Middle frontal gyrus (tissue), 1 donor: Measurements from ENCODE around the gene RAD51AP1.

Experiments used
- DNase-seq: peaks from one replicate; pipeline ENCODE4 v3.0.0-alpha.2; 2015; ENCODE audit warnings: low spot score; ENCODE audit errors: extremely low spot score

The RAD51AP1 gene

GRCh38 chr12:4545195-4545594 is 6.5 kb downstream of the RAD51AP1 start:
- no peak for DNase-seq

DNA sequence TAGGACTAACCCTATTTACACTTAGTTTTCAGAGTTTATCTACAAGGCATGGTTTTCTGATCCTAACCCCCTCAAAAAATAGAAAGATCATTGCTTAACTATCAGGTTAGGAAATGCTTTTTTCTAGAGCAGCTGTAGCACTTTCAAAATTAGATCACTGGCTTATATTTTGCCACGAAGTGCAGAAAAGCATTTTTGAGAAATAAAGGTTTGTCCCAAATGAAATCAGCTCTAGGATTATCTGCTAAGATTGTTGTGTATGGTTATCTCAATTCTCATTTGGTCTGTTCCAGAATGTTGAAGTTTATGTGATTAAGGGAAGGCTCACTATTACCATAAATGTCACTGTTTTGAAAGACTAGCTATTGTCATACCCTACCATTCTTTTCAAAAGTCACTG is 13.5 kb downstream of the RAD51AP1 start:
- no peak for DNase-seq

- no peak for DNase-seq
Observed at GRCh38 chr12:4553943-4554342, 15.3 kb downstream of the RAD51AP1 start.

- no peak for DNase-seq
Observed at GRCh38 chr12:4555804-4556203, 17.1 kb downstream of the RAD51AP1 start.

GRCh38 chr12:4556735-4557530 is 18.2 kb downstream of the RAD51AP1 start:
- DNase-seq: no peak

DNA sequence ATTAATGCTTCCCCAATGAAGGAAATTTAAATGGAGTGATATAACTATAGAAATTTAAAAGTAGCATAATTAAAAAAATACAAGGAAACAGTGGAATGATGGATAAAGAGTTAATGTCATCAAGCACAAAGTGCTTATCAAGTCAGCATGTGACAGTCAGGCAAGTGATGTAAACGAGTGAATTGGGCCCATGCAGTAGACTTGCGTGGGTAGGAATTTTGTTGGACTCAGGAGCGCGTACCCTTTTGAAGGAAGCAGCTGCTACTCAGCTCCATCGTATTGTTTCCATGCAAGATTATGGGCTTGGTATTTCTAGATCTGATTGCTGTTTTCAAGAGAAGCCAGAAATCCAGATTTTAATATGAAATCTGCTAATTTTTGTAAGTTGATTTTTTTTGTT is 18.9 kb downstream of the RAD51AP1 start:
- no peak for DNase-seq

GRCh38 chr12:4558171-4558570 is 19.5 kb downstream of the RAD51AP1 start:
- DNase-seq: no peak

GRCh38 chr12:4562034-4562657 is 23.5 kb downstream of the RAD51AP1 start, which contains the start of gene DYRK4:
DYRK4 (plus strand) TSS chr12:4562208; CDS start chr12:4562246, 38 bp downstream.
- DNase-seq: no peak

DNA sequence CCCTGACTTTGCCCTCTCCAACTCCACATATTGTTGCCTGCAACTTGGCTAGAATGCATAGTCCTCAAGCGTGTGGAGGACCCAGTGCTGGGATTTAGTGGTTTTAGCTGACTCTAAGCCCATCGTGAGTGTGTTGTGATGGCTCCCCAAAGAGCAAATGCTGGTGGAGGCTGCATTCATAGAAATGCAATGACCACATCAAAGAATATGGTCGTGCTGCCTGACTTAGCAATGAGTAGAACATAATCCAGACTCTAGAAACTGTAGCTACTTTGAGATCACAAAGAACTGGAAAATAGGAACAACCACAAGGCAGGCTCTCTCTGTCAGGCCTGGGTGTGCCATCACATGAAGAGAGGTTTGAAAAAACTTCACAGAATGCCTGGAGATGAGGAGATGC is 24.6 kb downstream of the RAD51AP1 start:
- DNase-seq: no peak

- DNase-seq: no peak
Observed at GRCh38 chr12:4564818-4565217, 26.1 kb downstream of the RAD51AP1 start.

DNA sequence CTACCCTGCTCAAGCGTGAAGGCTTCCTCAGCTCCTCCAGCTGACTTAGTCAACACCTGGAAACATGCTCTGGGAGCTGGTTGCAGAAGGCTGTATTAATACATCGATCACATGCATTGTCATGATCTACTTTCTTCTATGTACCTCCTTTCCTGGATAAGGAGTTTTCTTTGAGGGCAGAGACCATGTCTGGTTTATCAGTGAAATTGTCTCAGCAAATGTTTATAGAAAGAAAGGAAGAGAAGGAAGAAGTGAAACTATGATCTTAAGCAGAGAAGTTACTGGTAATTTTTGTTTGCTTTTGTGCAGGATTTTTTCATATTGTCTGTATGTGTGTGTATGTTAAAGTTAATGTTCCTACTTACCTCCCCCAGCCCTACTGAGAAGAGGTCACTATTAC is 27.8 kb downstream of the RAD51AP1 start:
- no peak for DNase-seq

DNA sequence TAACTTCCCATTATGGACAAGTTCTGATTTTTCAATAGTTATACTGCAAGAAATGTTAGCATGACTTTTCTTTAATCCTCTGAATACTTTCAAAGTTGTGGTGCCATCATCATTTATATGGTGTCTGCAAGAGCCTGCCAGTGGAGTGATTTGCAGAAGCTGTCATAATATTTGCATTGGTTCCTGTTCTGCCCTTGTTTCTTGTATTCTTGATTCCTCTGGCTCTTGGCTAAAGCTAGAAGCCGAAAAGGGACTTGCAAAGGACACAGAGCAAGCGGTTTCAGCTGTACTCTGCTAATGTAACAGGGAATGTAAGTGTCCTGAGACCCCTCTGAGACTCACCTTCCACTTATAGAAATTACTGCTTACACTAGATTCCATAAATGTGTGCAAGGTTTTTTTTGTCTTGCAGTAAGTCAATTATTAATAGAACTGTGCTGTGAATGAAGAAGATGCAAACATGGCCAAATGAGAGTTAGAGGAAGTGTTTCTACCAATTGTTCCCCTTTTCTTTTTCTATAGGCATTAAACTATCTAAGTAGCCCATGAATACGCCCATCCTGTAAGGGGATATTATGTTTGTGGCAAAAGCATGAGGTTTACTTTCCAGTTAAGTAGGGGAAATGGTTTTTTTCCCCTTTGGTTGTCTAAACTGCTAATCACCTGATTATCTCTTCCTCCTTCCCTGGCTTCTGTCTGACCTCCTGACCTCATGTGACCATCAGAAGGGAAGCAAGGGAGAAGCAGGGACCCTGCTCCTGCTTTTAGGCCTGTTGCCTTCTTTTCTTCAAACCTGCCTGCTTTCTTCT is 28.6 kb downstream of the RAD51AP1 start:
- DNase-seq: no peak

GRCh38 chr12:4569261-4569660 is 30.6 kb downstream of the RAD51AP1 start:
- DNase-seq: no peak

DNA sequence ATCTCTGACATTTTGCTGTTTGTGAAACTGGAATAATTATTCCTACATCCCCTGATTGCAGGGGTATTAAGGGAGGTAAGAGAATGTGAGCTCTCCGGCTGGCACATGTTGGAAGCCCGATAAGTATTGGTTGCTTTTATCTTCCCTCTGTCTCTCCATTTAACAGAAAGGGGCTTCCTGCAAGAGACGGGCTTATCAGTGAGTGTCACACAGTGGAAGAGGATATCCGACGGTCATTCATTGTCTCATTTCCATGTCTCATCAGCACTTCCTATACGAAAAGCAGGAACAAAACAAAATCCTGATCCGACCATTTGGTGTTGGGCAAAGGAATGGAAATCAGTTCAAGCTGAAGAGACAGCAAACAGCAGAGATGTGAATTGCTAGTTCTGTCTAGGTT is 34.0 kb downstream of the RAD51AP1 start:
- DNase-seq: no peak

DNA sequence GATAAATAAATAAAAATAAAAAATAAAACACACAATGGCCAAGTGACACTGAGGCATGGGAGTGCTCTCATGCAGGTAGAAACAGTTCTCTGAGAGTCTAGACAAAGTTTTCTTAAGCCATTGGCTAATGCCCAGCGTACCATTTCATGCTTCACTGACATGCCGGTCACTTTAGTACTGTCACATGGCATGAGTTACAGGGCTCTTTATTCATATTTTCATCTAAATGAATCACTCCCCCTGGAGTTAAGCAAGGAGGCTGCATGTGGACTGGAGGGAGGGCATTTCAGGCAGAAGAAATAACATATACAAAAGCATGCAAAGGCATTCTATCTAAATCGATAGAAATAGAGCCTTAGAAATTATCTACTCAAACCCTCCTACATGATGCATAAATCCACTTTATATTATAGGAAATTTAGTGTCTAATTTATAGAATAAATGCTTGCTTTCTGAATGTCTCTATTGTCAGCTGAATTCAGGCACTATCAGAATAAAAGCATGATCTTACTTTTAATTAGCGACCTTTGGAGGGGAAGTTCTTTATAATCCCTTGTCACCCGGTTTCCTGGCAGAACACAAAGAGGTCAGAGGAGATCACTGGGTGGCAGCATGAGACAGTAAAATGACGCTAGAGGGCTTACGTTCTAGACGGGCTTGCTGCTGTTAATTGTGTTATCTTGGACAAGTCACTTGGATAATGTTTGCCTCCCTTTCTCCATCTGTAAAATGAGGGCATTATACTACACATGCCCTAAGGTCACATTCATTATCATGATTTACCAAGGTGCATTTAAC is 40.8 kb downstream of the RAD51AP1 start:
- DNase-seq: no peak

DNA sequence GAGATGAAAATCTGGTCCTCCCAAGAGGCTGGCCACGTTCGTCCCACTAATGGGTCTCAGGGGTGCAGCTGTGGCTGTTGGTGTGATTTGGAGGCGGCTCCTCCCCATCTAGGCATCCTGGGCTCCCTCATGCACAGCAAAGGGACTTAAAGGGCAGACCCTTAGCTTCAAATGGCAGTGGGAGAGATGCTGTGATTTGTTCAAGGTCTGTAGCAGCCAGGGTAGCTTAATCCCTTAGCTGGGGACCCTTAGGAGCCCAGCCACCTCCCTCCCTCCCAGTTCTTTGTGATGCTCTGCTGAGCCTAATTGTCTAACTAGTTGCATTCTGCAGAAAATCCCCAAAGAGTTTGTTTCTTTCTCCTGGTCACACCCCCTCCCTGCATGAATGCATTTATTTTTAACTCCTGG is 41.6 kb downstream of the RAD51AP1 start:
- DNase-seq: no peak

- DNase-seq: no peak
Observed at GRCh38 chr12:4584281-4584680, 45.6 kb downstream of the RAD51AP1 start.

DNA sequence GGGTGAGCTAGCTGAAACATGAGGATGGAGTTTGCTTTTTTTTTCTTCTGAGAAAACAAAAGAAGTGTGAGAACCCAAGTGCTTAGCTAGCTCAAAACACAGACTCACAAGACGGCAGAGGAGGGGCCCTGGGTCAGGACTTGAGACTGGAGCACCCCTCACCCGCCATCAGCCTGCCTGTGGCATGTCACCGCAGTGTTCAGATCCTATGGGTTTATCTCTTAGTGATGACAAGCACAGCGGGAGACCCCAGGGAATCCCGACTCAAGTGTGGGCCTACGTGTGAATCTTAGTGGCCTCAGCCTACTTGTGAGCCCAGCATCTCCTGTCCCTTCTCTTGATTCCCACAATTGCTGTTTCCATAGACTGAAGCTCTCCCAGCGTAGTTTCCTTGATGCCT is 46.2 kb downstream of the RAD51AP1 start:
- DNase-seq: no peak

- no peak for DNase-seq
Observed at GRCh38 chr12:4586500-4586899, 47.8 kb downstream of the RAD51AP1 start.

GRCh38 chr12:4587108-4587507 is 48.4 kb downstream of the RAD51AP1 start:
- DNase-seq: no peak

DNA sequence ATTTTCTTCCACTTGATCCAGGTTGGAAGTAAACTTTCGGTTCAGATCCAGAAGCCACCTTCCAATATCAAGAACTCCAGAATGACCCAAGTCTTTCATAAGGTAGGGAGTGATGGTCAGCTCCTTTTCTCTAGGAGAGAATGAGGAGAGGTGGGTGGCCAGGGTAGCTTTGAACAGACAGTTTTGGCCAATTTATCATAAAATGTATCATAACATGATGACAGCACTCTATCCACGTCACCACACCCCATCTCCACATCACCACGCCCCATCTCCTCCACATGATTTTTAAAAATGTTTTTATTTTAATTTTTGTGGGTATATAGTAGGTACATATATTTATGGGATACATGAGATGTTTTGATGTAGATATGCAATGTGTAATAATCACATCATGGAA is 50.2 kb downstream of the RAD51AP1 start:
- DNase-seq: no peak
